DMS53 treated with DMSO at 0.1 percent for 48 hours (cell line): ENCODE data around the gene PKD1.

Experiments used
- DNase-seq: peaks from one replicate; lab custom pipeline; 2025; ENCODE audit not compliant: unreplicated experiment; lab: John Stamatoyannopoulos, UW

PKD1 gene

DNA sequence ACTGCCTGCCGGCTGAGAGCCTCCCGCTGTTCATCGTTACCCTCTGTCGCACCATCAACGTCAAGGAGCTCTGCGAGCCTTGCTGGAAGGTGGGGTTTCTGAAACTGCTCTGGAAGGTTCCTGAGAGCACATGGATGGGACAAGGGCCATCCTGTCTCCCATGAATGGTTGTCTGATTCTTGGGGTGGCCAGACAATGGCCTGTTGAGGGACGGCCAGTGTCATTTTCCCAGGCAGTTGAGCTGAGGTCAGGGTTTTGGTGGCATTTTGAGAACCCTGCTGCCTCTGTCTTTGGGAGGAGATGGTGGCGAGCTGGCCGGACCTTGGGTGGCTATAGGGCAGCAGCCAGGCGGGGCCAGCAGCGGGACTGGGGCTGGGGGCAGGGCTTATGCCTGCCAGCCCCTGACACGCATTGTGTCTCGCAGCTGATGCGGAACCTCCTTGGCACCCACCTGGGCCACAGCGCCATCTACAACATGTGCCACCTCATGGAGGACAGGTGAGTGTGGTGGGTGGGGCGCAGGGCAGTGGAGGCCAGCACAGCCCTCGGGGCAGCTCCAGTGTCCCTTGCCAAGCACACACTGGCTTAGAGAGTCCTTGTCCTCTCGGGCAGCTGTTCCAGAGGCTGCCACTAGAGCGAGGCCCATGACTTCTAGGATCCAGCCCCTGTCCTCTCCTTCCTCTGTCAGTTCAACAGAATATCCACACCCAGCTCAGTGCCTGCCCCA lies 78.9 kb downstream of the PKD1 start:
- DNase-seq, result no peak

DNA sequence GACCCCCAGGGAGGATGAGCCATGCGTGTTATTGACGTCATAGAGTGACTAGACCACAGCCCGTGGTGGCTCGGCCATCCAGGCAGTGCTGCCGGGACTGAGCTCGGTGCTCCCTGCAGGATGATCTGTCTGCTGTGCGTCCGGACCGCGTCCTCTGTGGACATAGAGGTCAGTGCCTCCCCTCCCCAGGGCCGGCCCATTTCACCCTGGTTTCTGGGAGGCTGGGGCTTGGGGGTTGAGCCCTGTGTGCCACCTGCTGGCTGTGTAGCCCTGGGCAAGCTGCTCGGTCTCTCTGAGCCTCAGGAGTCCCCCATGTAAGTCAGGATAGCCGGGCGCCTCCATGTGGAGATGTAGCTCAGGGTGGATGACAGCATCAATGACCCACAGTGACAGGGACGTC lies 79.6 kb downstream of the PKD1 start:
- no peak for DNase-seq

DNA sequence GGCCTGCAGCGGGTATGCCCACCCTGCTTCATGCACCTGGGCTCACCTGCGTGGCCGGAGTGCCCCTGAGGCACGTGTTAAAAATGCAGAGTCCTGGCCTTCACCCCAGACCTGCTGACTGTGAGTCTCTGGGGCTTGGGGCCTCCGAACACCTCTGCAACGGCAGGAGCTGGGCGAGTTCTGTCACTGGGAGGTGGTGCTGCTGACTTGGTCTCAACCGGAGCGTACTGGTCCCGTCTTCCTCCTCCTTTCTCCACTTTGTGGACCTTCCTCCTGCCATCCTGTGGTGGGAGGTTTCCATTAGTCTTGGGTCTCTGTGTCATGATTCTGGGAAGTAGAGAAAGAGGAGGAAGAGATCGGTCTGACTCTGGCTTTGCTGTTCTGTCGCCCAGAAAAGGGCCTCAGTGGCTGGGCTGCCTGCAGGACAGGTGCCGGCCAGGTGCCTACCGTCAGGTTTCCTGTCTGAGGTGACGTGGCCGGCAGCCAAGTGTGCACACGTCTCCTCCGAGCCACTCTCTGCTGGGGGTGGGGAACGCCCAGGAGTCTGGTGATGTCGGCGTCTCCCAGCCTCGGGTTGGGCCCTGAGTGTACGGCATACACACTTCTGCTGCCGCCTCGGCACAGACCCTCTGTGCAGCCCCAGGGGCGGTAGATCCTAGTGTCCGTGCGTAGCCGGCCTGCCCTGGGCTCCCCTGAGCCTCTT lies 81.0 kb downstream of the PKD1 start:
- peak; percentile 75 for DNase-seq

DNA sequence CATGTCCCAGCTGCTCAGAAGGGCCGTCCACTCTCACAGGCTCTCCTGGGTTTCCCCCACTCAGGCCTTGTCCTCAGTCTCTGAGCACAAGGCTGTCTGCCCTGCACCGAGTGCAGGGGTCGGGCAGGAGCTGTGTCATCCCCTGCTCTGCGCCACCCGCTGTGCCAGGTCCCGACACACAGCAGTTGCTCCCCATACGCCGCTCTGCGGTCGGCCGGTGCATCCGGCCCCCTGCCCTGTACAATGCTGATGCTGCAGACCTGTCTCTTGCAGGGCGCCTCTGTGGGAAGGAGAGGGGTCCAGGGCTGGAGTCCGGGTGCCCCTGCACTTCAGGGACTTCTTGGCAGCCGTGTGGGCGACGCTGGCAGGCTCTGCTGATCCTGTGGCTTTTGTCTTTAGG lies 81.8 kb downstream of the PKD1 start:
- DNase-seq, result no peak

GRCh38 chr16:2053211-2053610 lies 82.5 kb downstream of the PKD1 start:
- DNase-seq, result no peak

DNA sequence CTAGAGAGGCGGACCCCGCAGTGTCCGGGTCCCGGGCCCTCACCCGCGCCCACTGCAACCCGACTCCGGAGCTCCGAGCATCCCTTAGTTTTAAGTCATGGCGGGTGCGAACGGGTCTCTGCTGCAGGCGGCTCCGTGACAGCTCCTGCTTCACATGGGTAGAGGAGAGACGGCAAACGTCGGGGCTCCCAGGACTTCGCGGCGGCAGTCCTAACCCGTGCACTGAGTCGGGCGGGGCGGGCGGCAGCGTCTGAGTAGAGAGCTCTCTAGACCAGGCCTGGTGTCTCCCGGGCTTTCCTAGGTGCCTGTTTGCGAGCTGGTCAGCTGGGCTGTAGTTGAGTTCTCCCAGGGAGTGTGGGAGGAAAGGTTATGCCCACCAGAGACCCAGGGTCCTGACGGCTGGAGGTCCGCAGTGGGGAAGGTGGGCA lies 87.6 kb downstream of the PKD1 start:
- DNase-seq, result no peak

DNA sequence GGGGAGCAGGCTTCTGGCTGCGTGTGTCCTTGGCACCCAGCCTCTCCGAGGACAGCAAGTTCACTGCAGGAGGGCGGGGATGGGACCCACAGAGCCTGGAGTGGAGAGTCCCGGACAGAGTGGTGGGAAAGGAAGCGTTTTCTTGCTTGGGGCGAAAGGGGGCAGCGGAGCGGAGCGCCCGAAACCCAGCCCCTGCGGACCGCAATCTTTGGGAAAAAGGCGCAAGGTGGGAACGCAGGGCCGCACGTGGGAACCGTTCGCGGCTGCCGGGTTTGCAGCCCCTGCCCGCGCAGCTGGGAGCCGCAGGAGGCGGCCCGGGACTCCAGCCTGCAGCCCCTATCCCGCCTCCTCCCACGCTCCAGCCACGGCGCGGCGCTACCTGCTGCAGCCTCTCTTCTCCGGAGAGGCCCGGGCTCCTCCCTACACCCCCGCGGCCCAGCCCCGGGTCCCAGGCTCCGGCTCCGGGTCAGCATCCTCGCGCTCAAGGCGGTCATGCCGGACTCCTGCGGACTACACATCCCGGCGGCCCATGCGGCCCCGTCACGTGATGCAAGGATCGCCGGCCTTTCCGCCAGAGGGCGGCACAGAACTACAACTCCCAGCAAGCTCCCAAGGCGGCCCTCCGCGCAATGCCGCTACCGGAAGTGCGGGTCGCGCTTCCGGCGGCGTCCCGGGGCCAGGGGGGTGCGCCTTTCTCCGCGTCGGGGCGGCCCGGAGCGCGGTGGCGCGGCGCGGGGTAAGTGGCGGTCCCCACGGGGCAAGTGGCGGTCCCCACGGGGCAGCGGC lies 88.2 kb downstream of the PKD1 start, which contains the start of the genes NTHL1 and TSC2:
NTHL1 (minus strand) TSS at position 505 of the 786 bp plus-strand sequence; CDS start at position 494, 11 bp downstream.
TSC2 (plus strand) TSS at position 656 of the 786 bp plus-strand sequence. CDS start 631 bp downstream, outside the sequence.
- DNase-seq, result peak; percentile 84

DNA sequence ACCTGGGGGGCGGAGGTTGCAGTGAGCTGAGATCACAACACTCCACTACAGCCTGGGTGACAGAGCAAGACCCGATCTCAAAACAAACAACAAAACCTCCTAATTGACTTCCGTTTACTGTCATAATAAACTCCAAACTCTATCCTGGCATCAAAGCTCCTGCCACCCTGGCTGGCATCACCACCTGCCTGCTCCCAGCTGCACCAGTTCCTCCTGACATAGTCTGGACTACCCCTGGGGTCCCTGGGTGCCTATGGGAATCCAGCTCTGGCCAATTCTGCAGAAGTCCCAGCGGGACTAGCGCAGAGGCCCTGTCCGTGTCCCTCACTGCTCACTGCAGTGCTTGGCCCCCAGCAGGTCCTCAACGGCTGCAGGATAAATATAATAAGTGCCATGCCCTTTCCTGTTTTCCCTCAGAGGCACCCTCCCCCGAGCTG lies 88.8 kb downstream of the PKD1 start:
- DNase-seq, result no peak

GRCh38 chr16:2045965-2046892 lies 89.5 kb downstream of the PKD1 start:
- DNase-seq, result no peak

GRCh38 chr16:2044541-2044940 lies 91.2 kb downstream of the PKD1 start:
- DNase-seq, result peak; percentile 19

DNA sequence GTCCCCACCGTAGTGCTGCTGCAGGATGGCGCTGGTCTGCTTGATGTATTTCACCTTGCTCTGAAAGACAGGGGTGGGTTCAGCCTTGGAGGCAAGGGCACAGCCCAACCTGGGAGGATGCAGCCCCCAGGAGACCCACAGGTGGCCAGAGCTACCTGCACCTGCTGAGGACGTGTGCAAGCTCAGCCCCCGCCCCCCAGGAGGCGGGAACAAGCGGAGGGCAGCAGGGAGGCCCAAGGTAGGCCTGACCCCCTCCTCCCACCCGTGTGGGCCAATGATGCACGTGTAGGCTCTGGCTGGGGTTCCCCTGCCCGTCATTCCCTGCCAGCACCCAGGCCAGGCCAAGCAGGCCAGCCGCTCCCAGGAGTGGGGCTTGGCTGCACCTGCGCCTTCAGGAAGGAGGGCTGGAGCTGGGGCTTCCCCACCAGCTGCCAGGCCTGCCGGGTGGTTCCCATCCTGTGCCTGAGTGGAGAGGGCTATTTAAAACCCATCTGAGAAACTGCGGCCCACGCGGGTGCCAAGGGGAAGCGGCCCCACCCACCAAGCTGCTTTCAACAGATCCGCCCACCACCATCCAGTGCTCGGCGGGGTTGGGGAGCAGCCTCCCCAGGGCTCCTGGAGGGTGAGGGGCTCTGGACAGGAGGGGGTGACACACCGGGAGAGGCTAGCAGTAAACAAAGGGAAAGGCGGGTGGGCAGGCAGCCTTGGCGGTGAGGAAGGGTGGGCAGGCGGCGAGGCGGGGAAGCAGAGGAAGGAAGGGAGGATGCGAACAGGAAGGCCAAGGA lies 91.8 kb downstream of the PKD1 start:
- peak; percentile 57 for DNase-seq

DNA sequence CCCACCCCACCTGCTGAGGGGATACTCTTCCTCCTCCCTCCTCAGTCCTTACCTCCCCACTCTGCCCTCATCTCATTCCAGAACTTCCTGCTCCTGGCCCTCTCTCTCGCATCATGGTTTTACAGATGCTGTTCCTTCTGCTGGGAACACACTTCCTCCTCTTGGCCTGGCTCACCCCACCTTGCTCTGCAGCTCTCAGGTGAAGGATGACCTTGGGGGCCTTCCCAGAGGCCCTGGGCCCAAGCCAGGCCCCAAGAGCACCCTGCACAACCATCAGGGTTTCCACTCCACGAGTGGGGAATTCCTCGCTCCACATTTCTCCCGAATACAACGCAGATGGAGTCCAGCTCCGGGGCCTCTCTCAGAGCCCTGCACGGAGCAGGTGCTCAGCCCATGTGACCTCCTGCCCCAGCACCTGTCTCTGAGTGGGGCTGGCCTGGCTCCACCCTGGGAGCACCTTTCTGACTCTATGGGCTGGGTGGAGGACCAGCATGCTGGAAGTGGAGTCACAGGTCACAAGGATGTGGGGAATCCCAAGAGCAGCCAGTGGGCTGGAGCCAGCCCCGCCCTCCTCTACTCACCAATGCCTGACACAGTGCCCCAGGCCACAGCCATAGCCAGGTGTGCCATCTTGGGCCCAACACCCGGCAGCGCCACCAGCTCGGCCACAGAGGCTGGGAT lies 92.6 kb downstream of the PKD1 start:
- peak; percentile 82 for DNase-seq

DNA sequence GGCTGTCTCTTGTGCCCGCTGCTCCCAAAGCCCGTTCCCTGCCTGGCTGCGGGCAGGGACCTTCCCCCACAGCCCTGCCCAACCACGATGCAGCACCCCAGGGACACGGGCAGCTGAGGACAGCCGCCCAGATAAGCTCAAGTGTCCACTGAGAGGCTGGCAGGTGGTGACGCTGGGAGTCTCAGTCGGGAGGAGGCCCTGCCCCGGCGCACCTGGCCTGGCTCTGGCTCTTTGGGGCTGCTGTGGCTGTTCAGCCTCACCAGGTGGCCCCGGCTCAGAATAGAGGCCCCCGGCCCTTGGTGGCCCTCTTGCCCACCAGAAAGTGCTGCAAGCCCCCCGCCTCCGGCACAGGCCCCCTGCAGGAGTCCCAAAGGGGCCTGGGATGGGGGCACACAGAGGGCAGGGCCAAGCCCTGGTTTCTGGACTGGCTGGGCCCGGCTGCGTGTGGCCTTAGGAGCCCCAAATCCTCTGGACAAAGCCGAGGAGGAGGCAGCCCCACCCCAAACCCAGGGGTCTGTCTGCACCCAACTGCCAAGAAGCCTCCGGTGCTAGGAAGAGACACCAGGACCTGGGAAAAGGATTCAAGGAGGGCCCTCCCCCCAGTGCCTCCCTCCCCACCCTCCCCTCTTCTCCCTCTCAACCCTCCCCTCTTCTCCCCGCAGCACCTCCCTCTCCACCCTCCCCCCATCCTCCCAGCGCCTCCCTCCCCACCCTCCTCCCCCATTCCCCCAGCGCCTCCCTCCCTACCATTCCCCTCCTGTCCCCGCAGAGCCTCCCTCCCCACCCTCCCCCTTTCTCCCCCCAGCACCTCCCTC lies 93.3 kb downstream of the PKD1 start:
- peak; percentile 86 for DNase-seq

DNA sequence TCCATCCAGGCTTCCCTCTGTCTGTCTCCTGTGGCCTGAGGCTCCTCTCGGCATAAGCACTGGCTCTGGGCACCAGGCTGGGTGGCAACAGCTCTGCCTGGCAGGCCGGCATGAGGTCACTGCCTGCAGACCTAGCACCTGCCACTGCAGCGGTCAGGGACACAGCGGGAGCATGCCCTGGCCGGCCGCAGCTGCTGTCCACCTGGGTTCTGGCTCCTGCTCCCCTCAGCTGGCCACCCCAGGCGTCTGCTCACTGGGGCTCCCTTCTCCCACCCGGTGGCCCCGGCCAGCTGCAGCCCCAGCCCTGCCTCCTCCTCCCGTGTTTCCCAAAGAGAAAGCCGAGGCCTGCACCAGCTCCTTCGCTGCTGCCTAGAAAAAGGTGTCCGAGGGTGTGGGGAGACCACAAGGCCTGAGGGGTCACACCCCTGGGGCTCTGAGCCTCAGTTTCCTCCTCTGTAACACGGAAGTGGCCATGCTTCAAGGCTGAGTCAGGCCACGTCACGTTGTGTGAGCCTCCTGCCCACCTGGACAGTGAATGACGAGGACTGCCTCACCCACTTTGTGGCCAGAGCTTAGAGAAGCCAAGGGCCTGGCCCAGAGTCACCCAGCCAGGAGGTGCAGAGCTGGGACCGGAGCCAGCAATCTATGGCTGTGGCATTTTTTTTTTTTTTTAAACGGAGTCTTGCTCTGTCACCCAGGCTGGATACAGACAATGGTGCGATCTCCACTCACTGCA lies 94.7 kb downstream of the PKD1 start:
- peak; percentile 53 for DNase-seq

- no peak for DNase-seq
Observed at GRCh38 chr16:2040041-2040786, 95.5 kb downstream of the PKD1 start.

GRCh38 chr16:2039274-2040031 lies 96.2 kb downstream of the PKD1 start:
- peak; percentile 92 for DNase-seq
